NCI-H1436 (cell line): ENCODE measurements around the gene CD27.
A peak's percentile ranks its signal among the peaks of the same experiment; 100 is the strongest.

ENCODE experiments used
- DNase-seq: peaks from one replicate; lab custom pipeline; 2025; lab: John Stamatoyannopoulos, UW

CD27 gene

DNA sequence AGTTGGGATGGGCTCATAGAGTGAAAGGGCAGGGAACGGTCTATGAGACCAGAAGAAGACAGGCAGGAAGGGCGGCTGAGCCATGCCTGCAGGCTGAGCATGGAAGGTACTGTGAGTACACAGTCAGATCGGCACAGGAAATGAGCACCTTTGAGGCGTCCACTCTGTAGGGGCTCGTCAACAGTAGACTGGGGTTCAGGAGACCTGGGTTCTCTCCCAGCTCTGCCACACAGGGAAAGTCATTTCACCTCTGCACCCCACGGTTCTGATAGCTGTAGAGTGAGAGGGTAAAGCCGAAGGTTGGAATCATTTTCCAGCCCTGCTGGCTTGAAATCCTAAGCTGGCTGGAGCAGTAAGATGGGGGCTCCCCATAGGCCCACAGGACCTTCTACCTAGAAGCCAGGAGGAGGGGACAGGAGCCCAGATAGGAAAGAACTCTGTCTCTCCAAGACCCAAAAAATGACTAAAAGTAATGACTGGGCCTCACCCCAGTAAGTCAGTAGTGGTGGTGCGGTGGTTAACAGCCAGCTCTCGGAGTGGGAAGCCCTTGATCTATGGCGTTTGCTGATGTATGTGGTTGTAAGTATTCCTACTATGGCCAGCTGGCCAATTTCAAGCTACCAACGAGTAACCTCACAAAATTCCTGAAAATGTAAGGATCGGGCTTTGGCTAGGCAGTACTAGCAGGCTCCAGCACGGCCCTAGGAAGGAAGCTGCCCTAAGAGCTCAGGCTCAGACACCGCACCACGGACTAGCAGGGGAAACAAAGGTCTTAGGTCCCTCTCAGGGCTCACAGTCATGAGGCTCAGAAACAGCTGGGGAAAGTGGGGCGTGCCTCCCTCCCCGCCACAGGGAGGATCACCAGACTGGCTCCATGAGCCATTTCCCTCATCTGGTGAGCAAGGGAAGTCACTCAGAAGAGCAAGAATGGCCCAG lies 10.3 kb upstream of the CD27 start:
- DNase-seq: no peak

DNA sequence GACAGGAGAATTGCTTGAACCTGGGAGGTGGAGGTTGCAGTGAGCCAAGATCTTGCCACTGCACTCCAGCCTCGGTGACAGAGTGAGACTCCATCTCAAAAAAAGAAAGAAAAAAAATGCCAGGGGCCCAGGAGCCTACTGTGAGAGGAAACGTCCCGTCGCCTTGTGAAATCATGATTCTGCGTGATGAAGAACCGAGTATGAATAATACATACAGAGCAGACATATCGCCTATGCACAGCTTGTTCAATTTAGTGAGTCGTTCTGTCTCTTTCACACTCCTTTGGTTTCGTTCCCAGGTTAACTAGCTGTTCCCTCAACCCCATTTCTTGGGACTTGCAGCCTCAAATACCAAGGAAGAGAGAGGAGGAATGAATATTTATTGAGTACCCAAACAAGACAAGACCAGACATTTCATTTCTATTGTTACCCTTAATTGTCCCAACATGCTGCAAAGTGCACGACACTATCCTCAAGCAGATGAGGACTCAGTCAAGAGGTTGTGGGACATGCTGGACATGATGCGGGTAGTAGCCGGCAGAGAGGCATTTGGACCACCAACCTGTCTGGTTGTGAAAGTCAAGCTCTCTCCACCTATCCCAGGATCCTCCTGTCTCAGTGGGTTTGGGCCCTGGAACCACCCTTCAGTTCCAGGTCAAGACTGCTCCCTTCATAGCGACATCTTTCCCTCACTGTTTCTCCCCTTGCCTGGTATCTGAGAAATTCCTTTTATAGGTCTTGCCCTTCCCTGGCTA lies 8.6 kb upstream of the CD27 start:
- DNase-seq: no peak

DNA sequence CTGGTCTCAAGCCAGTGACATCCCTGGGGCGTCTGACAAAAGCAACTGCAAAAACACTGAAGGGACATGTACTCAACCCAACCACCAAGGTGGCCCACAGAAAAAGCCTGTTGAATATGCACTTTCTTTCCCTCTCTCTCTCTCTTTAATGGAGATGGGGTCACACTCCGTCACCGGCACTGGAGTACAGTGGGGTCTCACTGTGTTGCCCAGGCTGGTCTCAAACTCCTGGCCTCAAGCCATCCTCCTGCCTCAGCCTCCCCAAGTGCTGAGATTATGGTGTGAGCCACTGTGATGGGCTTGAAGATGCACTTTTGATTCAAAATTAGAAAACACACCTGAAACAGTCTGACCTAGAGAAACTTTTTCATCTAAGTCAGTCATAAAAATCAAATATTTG lies 7.2 kb upstream of the CD27 start:
- no peak for DNase-seq

DNA sequence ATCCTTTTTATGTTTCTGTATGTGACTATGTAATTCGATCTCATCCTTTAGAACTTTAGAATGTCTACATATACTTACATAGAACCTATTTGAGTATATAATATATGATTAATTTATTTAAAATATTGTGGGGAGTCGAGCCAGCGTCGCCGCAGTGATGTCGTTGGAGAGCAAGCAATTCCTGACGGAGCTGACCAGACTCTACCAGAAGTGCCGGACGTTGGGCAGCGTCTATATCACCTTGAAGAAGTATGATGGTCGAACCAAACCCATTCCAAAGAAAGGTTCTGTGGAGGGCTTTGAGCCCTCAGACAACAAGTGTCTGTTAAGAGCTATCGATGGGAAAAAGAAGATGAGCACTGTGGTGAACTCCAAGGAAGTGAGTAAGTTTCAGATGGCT lies 6.4 kb upstream of the CD27 start:
- DNase-seq: no peak

DNA sequence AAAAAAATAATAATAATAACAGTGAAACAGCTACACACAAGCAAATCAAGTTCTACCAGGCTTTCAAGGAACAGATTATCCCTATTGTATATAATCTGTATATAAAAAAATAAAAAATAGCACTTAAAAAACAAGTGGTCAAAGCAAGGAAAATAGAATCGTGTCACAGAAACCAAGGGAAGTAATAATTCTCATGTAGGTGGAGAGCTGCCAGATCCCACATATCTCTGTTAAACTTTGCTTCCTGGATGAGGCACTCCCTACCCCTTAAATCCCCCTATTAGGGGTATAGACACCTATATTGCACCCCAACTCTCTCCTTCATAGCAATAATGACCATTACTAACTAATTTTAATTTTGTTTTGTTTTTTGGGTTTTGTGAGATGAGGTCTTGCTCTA lies 4.4 kb upstream of the CD27 start:
- no peak for DNase-seq

DNA sequence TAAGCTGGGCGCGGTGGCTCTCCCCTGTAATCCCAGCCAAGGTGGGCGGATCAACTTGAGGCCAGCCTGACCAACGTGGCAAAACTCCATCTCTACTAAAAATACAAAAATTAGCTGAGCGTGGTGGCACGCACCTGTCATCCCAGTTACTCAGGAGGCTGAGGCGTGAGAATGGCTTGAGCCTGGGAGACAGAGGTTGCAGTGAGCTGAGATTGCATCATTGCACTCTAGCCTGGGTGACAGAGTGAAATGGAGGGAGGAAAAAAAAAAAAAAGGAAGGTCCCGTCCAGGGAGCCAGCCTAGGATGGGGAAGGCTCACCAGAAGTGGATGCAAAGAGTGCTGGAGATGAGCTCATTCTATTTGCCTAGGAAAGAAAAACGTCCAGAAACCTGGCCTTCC lies 1.9 kb upstream of the CD27 start:
- no peak for DNase-seq

DNA sequence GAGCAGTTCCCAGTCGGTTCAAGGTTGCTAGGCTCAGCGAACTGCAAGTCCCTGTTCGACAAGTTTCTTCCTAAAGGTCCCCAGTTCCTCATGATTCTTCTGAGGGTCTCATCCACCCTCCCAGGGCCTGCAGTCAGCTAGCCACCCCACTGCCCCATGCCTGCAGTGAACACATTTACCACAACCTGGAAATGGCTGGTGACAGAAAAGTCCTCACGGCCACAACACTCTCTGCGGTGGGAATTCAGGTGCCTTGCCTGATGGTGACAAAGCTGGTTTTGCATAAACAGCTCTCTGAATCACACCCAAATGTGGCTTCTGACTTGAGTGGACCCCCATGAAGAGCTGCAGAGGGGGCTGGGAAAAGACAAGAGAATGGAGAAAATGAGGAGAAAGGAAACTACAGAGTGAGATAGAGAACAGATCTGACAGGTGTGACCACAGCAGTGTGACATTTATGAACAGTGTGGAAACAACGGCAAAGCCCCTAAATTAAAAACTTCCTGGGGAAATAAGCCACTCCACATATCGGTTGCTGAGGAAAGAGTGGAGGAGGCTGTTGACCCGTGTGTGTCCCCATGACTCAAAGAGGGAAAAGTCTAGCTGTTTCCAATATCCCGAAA lies 1.3 kb upstream of the CD27 start:
- DNase-seq: no peak

DNA sequence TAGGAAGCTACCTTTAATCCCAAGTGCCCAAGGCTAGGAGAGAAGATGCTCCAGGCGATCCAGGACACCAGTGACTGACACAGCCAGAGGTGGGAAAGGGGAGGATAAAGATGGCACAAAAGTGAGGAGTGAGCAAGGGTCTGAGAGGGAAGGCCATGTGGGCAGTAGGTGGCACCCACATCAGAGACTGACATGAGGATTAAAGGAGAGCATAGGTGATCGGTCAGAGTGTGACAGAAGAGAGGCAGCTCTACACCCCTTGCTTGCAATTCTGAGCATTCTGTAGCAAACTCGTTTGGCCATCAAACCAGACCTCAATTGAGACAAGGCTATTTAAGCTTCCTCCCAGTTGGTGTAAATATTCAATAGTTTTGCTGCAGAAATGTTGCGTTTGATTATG lies 724 bp upstream of the CD27 start:
- no peak for DNase-seq

DNA sequence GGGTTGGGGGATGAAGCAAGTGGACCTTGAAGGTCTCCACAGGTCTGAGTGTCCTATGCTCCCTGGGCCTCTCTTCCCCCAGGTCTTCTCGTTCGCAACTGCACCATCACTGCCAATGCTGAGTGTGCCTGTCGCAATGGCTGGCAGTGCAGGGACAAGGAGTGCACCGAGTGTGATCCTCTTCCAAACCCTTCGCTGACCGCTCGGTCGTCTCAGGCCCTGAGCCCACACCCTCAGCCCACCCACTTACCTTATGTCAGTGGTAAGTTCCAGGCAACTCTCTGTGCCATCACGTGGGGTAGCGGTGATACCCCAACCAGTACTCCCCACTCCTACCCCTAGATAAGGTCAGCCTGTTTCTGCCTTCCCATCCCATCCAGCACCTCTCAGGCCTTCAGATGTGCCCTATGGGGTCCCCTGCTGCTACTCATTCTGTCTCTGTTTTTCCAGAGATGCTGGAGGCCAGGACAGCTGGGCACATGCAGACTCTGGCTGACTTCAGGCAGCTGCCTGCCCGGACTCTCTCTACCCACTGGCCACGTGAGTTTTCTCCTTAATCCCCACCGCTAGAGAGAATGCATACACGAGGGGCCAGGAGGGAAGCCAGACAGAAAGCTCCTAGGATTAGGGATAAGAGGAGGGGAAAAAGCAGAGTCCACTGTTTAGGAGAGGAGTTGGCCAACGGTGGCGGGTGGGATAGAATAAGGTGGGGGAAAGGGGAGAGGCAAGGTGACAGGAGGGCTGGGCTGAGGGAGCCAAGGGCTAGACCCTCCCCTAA lies 5.5 kb downstream of the CD27 start:
- DNase-seq: no peak

DNA sequence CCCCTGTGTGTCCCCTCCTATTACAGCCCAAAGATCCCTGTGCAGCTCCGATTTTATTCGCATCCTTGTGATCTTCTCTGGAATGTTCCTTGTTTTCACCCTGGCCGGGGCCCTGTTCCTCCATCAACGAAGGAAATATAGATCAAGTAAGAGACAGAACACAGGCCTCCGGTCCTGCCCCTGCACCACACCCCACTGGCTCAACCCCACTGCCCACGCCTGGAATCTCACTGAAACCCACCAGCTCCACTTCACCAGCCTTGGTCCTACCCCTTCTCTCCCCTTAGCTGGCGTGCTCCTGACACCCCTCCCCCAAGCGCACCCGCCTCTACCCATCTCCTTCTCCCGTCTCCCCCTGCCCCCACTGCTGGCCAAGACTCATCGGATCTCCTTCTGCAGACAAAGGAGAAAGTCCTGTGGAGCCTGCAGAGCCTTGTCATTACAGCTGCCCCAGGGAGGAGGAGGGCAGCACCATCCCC lies 6.2 kb downstream of the CD27 start:
- DNase-seq: no peak

DNA sequence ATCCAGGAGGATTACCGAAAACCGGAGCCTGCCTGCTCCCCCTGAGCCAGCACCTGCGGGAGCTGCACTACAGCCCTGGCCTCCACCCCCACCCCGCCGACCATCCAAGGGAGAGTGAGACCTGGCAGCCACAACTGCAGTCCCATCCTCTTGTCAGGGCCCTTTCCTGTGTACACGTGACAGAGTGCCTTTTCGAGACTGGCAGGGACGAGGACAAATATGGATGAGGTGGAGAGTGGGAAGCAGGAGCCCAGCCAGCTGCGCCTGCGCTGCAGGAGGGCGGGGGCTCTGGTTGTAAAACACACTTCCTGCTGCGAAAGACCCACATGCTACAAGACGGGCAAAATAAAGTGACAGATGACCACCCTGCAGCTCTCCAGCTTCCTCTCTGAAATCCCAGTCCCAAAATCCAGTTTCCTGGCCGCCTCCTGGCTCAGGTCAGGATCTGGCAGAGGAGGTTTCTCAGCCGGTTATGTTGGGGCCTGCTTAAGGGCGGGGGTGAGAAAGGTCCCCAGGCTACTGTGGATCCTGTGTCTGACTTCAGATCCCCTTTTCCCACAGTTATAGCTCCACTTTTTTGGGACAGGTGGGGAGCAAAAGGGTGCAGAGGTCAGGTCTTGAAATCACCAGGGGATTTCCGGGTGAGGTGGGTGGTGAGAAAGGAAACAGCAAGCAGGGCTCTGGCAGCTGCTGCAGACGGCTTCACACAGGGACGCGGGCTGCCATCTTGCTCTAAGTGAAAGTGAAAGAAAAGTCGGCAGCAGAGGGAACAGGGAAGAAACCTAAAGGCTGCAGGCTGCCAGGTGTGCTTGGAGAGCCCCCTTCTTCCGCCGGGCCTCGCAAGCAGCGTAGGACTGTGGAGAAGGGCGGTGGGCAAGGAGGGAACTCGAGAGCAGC lies 6.8 kb downstream of the CD27 start, which contains the start of gene TAPBPL:
TSS of gene TAPBPL (plus strand) at position 695 of the 897 bp plus-strand sequence. CDS start 207 bp downstream, outside the sequence.
- DNase-seq: peak; percentile 72

DNA sequence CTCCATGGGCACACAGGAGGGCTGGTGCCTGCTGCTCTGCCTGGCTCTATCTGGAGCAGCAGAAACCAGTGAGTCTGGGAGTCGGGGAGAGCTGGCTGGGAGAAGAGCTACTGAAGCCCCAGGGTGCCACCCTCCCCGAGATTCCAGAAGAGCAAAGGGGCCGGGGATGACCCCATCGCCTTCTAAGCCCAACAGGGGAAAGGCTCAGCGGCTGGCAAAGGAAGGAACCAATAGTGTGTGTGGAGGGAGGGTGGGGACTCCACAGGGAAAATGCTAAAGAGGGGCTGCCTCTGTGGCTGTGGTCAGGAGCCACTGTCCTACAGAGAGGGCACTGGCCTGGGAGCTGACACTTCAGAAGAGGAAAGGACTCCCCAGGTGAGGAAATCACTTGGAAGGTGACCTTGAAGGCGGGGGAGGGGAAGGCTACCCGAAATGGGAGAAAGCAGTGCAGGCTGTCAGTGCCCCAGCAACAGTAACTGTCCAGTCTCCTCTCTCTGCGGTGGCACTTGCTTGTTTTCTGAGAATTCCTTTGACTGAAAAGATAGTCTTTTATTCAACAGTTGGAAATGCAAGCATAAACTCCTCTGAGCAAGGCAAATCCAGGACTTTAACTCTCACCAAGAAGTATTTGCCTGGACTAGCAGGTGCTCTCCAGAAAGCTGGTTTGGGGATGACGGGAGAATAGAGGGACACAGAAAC lies 7.6 kb downstream of the CD27 start:
- no peak for DNase-seq

DNA sequence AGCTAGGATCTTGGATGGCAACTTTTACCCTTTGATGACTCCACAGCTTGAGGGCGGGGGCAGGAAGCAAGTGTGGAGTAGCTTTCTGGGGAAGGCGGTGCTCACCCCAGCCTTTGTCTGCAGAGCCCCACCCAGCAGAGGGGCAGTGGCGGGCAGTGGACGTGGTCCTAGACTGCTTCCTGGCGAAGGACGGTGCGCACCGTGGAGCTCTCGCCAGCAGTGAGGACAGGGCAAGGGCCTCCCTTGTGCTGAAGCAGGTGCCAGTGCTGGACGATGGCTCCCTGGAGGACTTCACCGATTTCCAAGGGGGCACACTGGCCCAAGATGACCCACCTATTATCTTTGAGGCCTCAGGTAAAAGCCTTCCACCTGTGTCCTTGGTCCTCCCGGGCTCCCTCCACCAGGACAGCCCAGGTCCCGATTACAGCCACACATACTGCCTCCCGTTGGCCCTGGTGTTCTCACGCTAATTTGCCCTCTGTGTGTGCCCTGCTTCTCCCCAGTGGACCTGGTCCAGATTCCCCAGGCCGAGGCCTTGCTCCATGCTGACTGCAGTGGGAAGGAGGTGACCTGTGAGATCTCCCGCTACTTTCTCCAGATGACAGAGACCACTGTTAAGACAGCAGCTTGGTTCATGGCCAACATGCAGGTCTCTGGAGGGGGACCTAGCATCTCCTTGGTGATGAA lies 8.3 kb downstream of the CD27 start:
- no peak for DNase-seq

DNA sequence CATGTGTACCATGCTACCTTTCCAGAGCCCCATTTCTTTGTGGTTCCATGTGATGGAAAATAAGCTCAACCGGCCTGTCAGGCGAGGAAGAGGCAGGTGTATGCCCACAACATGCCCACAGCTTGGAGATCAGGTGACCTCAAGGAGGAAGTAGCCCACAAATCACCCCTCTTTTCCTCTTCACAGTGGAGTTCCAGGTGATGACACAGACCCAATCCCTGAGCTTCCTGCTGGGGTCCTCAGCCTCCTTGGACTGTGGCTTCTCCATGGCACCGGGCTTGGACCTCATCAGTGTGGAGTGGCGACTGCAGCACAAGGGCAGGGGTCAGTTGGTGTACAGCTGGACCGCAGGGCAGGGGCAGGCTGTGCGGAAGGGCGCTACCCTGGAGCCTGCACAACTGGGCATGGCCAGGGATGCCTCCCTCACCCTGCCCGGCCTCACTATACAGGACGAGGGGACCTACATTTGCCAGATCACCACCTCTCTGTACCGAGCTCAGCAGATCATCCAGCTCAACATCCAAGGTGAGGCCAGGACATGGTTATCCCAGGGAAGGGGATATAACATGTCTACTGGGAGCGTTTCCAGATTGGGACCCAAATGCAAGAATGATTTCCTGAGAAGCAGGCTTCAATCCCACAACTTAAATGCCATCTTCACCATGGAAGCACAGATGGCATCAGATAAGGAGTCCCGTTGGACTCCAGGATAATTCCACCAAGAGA lies 12.6 kb downstream of the CD27 start:
- no peak for DNase-seq

DNA sequence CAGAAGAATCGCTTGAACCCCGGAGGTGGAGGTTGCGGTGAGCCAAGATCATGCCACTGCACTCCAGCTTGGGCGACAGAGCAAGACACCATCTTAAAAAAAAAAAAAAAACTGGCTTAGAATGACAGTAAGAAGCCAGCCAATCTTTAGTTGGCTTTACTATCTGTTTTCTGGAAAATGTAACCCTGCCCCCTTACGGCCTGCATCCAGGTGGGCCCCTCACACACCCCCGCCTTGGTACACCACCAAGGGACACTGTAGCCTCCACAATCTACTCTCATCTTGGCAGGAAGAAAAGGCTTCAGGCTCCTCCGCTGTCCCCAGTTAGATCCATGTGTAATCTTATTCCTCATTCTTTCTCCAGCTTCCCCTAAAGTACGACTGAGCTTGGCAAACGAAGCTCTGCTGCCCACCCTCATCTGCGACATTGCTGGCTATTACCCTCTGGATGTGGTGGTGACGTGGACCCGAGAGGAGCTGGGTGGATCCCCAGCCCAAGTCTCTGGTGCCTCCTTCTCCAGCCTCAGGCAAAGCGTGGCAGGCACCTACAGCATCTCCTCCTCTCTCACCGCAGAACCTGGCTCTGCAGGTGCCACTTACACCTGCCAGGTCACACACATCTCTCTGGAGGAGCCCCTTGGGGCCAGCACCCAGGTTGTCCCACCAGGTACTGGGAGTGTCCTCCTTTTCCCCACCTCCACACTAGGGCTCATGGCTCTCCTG lies 13.7 kb downstream of the CD27 start:
- peak; percentile 73 for DNase-seq

DNA sequence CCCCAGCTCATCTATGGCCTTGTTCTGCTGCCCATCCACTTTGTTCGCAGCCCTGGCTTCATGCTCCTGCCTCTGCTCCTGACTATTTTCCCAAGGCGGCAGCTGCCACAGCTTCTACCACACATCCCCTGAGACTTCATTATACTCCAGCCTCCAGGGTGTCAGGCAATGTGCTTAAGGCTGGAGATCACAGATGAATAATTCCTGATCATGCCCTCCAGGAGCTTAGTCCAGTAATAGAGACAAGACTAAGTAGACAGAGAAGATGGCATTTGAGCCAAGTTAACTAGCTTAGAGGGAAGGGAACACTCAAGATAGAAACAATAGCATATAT lies 14.2 kb downstream of the CD27 start:
- DNase-seq: peak; percentile 73

DNA sequence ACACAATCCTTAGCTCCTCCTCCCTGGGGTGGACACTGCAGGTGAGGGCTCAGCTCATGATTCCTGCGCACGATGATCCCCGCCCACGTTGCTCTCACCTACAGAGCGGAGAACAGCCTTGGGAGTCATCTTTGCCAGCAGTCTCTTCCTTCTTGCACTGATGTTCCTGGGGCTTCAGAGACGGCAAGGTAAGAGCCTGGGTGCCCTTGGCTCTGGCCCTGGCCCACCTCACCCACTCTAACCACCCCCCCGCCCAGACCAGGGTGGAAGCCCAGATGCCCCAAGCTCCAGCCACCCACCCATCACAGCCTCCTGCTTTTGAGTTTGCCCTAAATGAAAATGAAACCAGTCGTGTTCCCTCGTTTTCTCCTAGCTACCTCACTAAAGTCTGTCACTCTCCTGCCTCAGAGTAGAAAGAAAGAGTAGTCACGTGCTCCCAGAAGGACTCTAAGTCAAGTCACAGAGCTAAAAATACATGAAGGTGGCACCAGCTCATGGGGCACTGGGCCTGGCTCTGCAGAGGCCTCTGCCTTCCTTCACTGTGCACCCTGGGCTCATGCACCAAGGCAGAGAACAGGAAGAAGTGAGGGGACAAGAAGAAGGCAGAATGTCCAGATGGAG lies 16.1 kb downstream of the CD27 start:
- DNase-seq: no peak
